HG03378 (cell line): Measurements from ENCODE around the gene NIPSNAP3A.

Experiments
- ATAC-seq: cut with Tn5 transposase; IDR thresholded peaks from one replicate; pipeline ENCODE4 v1.9.1; 2021; ENCODE audit warnings: mild to moderate bottlenecking, moderate library complexity; ENCODE audit not compliant: unreplicated experiment

The NIPSNAP3A gene

DNA sequence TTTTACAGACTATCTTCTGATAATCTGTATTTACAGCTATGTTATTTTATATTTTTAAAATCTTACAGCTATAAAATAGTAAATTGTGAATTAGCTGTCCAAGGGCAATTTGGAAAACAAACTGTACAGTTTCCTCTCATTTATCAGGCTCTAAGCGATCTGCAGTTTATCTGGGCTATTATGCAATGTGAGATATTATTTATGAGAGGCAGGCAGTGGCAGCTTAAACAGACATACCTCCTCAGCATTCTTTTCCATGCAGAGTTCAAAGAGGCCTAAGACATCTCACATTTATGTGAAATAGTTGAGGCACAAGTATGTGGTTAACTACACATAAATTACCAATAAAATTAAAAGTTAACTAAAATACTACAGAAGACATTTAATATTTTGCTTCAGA, 26.6 kb downstream of the NIPSNAP3A start:
- ATAC-seq: no peak

DNA sequence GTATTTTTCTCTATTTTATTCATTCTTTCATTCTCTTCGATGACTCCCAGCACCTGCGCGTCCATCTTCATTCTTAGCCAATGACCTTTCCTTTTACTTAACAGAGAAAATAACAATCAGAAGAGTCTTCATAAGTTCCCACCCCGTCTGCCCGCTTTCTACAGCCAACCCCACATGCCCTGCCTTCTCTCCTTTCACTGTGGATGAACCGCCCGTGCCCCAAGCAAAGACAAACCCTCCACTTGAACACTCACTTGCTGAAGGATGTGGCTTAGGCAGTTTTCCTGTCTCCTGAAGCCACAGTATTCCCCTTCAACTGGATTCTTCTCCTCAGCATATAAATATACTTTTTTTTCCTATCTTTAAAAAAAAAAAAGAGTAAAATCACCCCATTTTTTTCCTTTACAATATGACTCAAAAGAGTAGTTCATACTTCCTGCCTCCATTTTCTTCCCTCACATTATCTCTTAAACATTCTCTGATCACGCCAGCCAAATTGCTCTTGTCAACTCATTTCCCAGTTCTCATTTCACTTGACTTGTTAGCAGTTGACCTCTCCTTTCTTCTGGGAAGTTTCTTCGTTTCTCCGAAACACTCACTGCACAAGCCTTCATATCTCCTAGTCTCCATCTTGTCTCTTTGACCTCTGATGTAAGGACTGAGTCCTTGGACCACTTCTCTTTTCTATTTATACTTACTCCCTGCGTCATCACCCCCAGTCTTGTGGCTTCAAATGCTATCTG, 27.5 kb downstream of the NIPSNAP3A start:
- peak; percentile 91 for ATAC-seq

DNA sequence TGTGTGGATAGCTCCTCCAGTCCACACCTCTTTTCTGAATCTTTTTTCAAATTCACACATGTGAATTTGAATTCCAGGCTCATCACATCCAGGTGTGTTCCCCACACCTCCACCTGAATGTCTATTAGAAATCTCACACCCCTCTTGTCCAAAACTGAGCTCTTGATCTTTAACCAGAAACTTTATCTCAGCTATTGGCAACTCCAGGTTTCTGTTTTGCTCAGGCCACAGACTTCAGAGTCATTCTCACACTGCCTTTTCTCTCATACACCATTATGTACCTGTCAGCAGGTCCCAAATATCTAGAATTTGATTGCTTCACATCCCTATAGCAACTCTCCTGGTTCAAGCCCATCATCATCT, 28.1 kb downstream of the NIPSNAP3A start:
- ATAC-seq: peak; percentile 64

DNA sequence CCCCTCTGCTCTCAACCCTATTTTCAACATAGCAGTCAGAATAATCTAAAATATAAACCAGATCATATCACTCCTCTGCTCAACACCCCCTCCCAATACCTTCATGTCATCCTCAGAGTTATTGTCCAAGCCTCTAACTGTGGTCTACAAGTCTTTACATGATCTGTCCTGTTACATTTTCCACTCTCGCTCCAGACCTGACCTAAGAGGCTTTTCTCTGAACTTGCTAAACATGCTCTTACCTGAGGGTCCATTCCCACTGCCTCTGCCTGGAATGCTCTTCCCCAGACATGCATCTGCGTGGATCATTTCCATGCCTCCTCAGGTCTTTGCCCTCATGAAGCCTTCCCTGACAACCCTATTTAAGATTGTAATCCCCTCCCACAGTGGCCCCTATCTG, 28.5 kb downstream of the NIPSNAP3A start:
- no peak for ATAC-seq

DNA sequence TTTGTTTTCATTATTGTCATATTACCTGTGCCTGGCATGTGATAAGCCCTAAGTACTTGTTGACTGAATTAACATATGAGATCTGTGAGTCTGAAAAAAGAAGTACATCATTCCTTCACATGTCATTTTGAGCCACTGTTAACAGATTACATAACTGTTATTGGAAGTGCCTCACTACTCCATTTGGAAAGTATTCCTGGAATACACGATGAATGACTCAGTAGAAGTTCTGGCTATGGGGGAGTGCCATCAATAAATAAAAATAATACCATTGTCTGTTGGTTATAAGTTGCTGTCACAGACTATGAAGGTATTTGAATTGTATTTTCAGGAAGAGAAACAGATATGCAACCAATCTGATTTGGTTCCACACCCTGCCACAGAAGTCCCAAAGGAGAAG, 29.3 kb downstream of the NIPSNAP3A start:
- no peak for ATAC-seq

DNA sequence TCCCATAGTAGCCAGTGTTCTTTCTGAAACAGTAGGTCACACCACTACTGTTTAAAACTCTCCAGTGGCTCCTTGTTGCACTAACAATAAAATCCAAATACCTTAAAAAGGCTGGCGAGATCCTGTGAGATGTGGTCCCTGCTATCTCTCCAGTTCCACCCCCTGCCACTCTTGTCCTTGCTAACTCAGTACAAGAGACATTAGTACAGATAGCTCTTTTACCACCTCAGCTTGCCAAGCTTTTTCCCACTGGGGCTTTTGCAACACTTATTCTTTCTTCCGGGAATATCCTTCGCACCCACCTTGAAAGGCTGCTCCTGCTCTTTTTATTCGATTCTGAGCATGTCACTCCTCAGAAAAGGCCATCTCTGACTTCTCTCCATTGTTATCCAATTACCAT, 31.3 kb downstream of the NIPSNAP3A start:
- ATAC-seq: no peak

DNA sequence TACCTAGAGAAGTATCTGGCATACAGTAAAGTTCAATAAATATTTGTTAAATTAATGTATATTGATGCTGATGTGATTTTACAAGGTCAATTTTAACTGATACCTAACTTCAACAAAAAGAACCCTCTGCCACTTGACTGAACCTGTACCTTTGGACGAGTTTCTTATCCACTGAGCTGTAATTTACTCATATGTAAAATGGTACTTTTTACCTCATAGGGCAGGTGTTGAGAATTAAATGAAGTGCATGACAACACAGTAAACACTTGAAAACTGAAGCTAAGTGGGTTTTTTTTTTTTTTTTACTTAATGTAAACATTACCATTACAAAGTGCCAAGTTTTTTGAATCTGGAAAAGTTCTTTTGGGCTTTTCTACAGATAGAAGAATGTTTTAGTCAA, 31.9 kb downstream of the NIPSNAP3A start:
- no peak for ATAC-seq

DNA sequence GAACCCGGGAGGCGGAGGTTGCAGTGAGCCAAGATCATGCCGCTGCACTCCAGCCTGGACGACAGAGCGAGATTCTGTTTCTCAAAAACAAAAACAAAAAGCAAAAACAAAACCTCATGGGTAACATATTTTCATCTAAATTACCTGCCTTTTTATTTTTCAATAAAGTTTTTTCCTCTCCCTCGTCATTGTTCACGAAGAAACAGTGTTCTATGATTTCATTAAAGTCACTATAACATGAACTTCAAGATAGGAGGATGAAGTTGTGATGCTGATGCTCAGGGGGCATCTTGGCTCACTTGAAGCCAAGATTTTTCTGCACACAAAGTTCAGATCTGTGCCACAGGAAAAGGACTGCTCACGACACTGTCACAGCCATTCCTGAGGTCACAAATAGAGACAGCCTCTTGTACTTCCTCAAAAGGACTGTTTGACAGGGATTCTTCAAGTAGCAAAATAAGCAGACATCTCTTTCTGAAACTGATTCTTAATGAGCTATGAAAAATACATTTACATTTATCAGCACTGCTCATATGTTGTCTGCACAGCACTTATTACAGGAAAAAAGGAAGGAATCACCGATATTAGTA, 32.6 kb downstream of the NIPSNAP3A start:
- ATAC-seq: no peak

DNA sequence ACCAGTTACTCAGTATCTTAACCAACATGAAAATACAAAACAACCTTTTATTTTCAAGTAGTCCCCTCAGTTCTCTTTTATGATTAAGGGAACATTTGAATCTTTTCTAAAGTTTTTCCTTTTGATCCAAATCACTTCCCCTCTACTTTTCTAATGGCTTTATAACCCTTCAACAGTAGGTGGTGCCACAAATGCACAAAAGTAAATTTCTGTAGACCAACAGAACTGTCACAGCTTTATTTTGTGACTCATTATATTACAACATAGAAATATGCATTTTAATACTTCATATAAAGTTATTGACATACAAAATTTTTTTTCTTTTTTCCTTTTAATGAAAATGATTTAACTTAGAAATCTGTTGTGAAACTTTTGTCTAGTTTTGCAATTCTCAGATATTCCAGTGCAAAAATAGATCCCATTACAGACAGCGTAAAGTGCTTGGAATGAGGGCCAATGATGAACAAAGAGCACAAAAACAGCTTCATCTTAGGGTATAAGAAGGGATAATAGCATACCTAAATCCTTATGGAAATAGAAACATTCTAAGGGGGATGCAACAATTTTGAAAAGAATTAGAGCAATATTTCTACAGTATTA, 33.4 kb downstream of the NIPSNAP3A start:
- peak; percentile 45 for ATAC-seq

DNA sequence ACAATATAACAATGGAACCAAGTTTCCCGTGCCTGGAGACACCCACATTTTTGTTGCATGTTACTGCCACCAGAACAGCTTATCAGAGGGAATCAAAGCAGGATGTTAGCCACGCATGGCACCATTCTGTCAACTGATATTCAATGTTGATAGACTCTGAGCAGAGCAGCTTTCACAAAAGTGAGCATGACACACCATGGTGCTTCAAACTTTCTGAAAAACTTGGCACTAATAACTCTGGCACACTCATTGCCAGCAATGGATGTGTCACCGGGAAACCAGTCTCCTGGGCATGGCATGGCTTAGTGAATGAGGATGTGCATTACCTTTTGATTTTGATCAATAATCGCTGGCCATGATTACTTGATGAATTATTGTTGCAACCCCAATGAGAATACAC, 36.1 kb downstream of the NIPSNAP3A start:
- no peak for ATAC-seq

DNA sequence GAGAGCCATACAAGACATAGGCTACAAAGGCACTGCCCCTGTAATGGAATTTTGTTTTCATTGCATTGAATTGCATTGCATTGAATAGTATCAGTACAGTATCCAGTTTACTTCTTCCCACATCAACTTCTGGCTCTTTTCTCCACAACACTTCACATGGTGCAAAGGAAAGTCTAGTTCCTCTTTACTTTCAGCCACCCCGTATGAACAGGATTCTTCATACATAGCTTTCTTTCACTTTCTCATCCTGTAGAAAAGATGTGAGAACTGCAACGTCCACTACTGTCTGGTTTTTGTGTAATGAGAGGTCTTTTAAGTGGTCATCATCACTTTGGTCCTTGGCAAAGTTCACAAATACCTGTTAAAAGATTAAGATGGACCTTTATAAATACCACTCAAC, 36.6 kb downstream of the NIPSNAP3A start:
- peak; percentile 82 for ATAC-seq

DNA sequence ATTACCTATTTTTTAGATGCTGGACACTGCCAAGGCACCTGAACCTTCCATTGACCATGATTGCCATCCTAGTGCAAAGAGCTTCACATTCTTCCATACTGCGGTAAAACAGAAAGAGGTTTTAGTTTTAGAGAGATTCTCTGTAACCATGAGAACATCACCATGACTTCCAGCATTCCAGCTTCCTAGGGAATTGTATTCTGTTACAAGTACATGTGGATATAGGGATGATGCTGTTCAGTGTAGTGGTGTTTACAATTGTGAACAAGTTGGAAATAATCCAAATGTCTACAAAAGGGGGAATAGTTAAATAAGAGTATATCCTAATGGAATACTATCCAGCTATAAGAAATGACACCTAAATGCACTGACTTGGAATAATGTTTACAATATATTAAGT, 38.8 kb downstream of the NIPSNAP3A start:
- no peak for ATAC-seq

DNA sequence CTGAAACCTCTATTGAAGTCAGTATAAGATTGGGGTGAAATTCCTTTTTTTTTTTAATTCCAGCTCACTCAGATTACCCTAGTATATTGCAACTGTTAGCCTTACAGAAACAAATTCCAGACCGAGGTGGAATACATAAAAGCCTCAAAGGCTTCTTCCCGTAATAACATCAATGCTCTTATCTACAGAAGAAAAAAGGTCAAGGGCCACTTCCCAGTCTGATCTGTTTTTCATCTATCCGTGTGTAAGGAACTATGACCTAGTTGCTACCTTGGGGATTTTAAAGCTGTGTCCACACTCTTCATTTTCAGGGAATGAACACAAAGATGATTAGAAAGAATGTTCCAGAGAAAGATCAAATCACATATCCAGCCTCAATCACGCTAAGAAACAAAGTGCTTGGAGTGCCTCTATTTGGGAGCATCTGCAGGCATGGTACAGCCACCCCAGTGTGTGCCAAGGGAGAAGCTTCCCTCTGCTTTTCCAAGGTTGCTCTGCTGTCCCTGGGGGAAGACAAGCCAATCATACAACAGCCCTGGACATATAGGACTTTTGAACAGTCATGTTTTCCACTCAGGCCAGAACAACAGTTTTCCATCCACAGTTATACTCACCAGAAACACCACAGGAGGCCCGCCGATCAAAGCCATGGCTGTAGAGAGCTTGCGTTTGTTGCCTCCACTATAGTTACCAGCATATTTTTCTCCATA, 40.0 kb downstream of the NIPSNAP3A start:
- ATAC-seq: no peak

DNA sequence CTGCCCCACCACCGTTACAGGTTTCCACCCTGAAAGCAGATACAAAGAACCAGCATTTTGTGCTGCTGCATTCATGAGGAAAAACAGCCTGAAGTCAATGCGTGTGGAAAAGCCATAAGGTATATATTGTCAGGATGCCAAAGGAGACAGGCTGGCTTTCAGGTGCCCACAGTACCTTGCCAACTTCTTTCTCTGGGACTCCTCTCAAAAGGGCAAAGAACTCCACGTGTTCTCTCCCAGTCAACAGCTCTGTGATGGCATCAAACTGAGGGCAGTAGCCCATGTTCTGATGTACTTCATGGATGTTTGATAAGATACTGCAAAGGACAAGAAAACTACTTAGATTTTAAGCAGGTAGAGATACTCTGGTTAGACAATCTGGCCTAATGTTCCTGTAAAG, 40.8 kb downstream of the NIPSNAP3A start:
- no peak for ATAC-seq

DNA sequence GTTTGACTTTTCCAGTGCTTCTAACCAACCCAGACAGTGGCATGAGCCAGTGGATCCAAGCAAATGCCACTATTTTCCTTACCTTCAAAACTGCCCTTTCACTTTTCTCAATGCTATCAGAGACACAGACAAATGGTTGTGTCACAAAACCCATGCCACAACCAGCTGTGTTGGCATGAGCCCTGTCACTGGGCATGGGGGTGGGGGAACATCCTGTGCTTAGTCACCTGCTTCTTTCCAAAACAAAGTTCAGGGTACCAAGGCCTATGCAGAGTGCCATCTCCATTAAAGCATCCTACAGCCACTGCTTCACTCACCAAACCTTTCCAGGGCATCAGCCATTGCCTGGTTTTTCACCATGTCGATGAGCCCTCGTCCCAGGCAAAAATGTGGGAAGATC, 46.6 kb downstream of the NIPSNAP3A start:
- ATAC-seq: no peak

DNA sequence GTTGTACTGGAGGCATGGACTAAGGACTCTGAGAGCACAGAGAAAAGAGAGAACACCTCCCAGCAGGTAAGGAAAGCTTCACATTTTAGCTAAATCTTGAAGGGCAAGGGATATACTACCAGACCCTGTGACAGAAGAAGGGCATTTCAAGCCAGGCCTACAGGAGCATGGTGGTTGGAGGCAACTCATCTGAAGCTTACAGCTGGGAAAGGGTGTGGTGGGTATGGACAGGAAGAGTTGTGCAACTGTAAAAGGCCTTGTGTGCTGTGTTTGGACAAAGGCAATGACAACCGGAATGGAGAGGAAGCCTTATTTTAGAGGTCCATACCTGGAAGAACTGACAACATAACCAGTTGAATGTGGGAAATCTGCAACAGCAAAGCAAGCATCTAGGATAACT, 47.6 kb downstream of the NIPSNAP3A start:
- ATAC-seq: no peak

DNA sequence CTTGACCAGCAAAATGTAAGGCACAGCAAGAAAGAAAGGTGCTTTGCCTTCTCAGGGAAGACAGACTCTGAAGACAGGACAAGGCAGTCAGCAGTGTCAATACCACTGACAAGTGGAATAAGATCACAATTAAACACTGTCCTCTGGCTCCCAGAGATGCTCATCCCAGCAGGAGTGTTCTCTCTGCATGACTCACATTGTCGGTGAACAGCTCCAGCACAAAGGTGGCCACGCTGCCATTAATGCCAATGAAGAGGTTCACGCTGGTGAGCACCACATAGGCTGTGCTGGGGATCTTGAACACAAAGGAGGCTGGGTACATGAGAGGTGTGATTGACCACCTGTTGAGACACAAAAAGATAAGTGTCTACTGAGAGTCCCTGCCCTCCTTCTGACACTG, 48.4 kb downstream of the NIPSNAP3A start:
- ATAC-seq: no peak

DNA sequence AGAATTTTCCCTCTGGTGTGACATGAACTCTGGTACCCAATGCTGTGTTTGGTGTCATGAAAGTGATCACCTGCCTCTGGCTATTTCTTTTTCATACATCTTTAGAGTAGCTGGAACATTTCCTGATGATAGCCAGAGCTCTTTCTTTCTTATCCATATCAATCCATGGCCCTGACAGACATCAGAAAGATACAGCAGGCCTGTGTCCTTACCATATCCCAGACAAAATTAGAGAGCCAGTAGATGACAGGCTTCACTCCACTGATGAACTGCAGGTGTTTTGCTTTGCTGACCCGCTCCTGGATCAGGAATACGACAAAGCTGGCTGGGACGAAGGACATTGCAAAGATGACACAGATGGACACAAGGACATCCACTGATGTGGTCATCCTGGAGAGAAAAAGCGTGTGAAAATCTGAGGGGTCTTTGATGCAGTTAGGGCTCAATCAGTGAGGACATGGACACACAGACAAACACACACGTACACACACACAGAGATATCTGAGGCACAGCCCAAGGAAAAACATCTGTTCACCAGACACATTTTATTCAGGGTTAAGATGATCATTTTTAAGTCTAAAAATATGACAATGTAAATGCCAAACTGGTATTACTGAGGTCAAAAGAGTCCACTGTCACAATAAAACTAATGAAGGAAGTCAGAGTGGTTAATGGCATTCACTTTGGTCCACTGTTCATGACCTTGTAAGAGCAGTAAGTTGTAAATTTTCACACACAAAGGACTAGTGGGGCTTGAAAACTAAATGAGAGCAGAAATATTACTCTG, 50.9 kb downstream of the NIPSNAP3A start:
- no peak for ATAC-seq

DNA sequence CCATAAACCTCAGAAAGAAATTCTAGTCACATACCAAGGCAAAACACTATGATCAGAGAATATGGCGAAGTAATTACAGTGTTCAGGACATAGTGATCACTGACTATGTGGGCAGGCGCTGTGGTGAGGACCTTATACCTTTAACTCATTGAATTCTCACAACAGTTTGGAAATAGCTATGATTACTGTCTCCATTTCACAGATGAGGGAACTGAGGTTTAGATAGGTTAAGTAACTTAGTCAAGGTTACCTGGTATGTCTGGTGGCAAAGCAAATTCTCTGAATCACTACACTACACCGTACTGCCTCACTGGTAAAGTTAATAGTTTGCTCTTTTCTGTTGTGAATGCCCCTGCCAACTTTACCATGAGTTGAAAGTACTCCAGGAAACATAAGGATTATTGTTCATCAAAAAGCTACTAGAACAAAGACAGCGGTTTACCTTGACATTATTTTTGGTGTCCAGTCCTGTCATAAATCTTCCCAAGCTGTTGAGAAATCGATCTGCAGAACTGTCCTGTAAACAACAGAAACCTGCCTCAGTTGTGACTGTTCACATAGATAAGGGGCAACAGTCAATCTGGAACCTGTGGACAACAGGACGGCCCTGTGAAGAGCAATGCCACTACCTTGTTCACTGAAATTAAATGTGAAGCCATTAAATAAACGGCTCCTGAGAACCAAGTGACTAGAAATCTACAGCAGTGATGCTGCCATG, 52.7 kb downstream of the NIPSNAP3A start:
- no peak for ATAC-seq

DNA sequence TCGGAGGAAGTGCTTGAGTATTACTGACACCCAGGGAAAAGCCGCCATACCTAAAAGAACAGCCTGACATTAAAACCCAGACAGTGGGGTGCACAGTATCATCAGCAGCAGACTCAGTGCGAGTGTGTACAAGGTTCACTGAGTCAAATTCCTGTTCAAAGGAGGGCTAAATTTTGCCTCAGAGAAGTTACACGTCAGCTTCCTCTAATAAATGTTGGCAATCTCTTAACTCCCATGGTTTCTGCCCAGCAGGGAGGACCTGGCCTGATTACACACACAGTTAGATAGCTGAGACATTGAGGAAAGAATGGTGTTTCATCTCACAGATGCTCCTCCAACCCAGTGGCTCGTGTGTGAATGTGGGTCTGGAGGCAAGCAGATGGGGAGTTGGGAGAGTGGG, 54.6 kb downstream of the NIPSNAP3A start:
- no peak for ATAC-seq

DNA sequence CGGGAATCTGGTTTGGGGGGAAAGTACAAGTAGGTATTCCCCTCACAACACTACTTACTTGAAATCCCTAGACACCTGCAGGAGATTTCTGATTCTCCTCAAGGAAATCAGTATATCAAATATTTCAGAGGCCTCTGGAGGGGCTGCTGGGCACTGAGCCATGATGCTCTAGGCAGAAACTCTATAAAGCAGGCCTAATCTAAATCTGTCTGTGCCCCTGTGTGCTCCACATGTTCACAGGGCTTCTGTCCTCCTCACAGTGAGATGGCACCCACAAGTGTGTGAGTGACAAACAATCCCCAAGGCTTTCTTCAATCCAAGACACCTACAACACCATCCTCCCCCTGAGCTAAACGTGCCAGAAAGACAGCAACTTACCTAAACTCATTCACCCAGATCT, 55.4 kb downstream of the NIPSNAP3A start:
- ATAC-seq: no peak
